Measurements from ENCODE around the gene LCLAT1. TPM values are rescaled to one million over a fixed set of nuclear protein-coding genes. Genes with fewer than 3 reads are reported as not detected.

Gene LCLAT1
- total RNA-seq, 2 experiments from 2014 or later = 19.0 to 20.5 TPM

DNA sequence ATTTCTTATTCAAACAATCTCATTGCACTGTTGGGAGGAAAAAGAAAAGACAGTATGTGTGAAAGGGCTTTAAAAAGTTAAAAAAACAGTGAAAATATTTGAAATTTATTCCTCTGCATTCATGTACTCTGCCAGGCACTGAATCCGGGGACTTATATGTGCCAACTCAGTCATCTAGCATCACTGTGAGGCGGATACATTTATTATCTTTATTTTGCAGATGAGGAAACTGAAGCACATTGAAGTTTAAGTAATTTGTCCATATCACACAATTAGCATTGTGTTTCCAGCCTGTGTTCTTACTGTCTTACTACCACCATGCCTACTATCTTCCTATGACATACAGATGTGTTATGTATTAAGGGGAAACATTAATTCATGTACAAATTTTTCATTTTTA is 1.8 kb downstream of the LCLAT1 start:
- CTCF ChIA-PET = interaction anchor here (1.1 to 3.2 kb wide), 3 partner anchors 263 to 284 kb away, joined by 3 to 13 read pairs (median 3); no protein-coding TSS in a partner anchor
- H3K27ac Mint-ChIP-seq = peak overlapping the region; percentile 97
- no peak for DNase-seq
- ATAC-seq = no peak
- POLR2A ChIA-PET = interaction anchor here (1.3 to 2.0 kb wide), 3 partner anchors 21 to 216 kb away, joined by 3 to 14 read pairs (median 4); no protein-coding TSS in a partner anchor
- intact Hi-C loops (cut with micrococcal nuclease) = no loop called here
- no peaks in the 10 kb centered on the region for H3K27me3 Mint-ChIP-seq
- H3K36me3 Mint-ChIP-seq (ENCODE audit: low read depth) = peaks cover 11% of the 10 kb centered on the region
- peaks cover 51% of the 10 kb centered on the region for H3K4me1 Mint-ChIP-seq (ENCODE audit: low read depth)
- H3K9me3 Mint-ChIP-seq = no peaks in the 10 kb centered on the region
- H3K4me3 Mint-ChIP-seq = peak overlapping the region; percentile 89
- TF ChIP-seq, protein P1, sequence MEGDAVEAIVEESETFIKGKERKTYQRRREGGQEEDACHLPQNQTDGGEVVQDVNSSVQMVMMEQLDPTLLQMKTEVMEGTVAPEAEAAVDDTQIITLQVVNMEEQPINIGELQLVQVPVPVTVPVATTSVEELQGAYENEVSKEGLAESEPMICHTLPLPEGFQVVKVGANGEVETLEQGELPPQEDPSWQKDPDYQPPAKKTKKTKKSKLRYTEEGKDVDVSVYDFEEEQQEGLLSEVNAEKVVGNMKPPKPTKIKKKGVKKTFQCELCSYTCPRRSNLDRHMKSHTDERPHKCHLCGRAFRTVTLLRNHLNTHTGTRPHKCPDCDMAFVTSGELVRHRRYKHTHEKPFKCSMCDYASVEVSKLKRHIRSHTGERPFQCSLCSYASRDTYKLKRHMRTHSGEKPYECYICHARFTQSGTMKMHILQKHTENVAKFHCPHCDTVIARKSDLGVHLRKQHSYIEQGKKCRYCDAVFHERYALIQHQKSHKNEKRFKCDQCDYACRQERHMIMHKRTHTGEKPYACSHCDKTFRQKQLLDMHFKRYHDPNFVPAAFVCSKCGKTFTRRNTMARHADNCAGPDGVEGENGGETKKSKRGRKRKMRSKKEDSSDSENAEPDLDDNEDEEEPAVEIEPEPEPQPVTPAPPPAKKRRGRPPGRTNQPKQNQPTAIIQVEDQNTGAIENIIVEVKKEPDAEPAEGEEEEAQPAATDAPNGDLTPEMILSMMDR (IDR thresholded peaks at IDR 0.05) = no peak

DNA sequence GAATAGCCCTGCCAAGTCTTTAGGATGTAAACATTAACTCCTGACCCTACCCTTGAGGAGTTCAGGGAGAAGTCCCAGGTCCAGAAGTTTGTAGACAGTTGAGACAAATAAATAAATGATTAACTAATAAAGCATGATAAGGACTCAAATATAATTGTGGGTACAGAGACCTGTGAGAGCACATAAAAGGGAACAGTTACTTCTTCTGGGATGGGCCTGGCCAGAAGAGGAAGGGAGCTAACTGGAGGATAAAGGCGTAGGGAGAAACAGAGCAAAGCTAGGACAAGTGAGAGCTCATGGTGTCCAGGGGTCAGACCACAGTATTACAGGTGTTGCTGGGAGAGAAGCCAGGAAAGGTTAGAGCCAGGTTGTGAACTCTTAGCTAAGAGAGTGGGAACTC is 3.0 kb downstream of the LCLAT1 start:
- Mint-ChIP-seq H3K4me1 (ENCODE audit: low read depth) (peaks cover 55% of the 10 kb centered on the region), H3K27ac (no peak overlapping the region), H3K36me3 (ENCODE audit: low read depth) (peaks cover 11% of the 10 kb centered on the region), H3K27me3 (no peaks in the 10 kb centered on the region), H3K4me3 (no peak overlapping the region), H3K9me3 (no peaks in the 10 kb centered on the region)
- no peak for ATAC-seq
- ChIA-PET POLR2A (interaction anchor here (0.6 to 1.3 kb wide), 3 partner anchors 24 to 218 kb away, joined by 3 read pairs; no protein-coding TSS in a partner anchor), CTCF (interaction anchor here (0.8 to 1.5 kb wide), 6 partner anchors 26 to 285 kb away, joined by 3 to 4 read pairs (median 4); no protein-coding TSS in a partner anchor)
- intact Hi-C loops (cut with micrococcal nuclease) = no loop called here
- TF ChIP-seq, protein P1 (IDR thresholded peaks at IDR 0.05) = no peak
- no peak for DNase-seq

DNA sequence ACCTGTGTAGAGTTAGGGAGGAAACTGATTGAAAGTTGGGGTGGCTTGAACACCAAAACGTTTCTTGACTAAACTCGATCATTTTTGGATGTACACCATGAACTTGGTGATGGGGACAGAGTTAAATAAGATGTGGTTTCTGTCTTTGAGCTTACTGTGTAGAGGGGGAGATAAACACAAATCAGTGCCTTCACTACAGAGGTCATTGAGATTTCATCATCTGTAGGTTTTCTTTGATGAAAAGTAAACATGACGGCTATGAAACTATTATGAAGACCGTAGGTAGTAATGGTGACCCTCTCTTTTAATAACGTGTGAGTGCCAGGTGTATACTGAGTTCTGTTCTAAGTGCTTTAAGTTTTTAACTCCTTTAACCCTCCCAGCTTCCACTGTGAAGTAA is 6.5 kb downstream of the LCLAT1 start:
- no peaks in the 10 kb centered on the region for H3K27me3 Mint-ChIP-seq
- H3K4me3 Mint-ChIP-seq = no peak overlapping the region
- DNase-seq = no peak
- POLR2A ChIA-PET = no interaction called here
- no peak for ATAC-seq
- TF ChIP-seq, protein P1 (IDR thresholded peaks at IDR 0.05) = no peak
- CTCF ChIA-PET = interaction anchor here (1.3 kb wide), 1 partner anchor 9 kb away, joined by 3 read pairs; no protein-coding TSS in a partner anchor
- no peak overlapping the region for H3K27ac Mint-ChIP-seq
- H3K36me3 Mint-ChIP-seq (ENCODE audit: low read depth) = peaks cover 9% of the 10 kb centered on the region
- intact Hi-C loops (cut with micrococcal nuclease) = no loop called here
- H3K4me1 Mint-ChIP-seq (ENCODE audit: low read depth) = peaks cover 63% of the 10 kb centered on the region
- no peaks in the 10 kb centered on the region for H3K9me3 Mint-ChIP-seq

DNA sequence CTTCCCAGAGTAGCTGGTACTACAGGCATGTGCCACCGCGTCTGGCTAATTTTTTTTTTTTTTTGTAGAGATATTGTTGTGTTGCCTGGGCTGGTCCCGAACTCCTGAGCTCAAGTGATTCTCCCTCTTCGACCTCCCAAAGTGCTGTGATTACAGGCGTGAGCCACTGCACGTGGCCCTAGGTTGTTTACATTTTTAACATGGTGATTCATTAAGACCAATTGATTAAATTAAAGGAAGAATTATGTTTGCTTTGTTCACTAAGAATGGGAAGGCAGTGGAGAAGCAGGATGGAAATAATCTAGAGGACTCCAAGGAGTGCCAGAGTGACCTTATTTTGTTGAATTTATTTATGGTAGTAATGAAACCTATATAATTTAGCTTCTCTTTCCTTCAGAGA is 7.5 kb downstream of the LCLAT1 start:
- Mint-ChIP-seq H3K4me3 (no peak overlapping the region), H3K27me3 (no peaks in the 10 kb centered on the region), H3K36me3 (ENCODE audit: low read depth) (peaks cover 9% of the 10 kb centered on the region), H3K4me1 (ENCODE audit: low read depth) (peaks cover 64% of the 10 kb centered on the region), H3K9me3 (no peaks in the 10 kb centered on the region), H3K27ac (no peak overlapping the region)
- no peak for ATAC-seq
- POLR2A ChIA-PET = interaction anchor here (0.6 kb wide), 1 partner anchor 16 kb away, joined by 3 read pairs; no protein-coding TSS in a partner anchor
- intact Hi-C loops (cut with micrococcal nuclease) = no loop called here
- TF ChIP-seq, protein P1 (IDR thresholded peaks at IDR 0.05) = no peak
- DNase-seq = no peak
- CTCF ChIA-PET = interaction anchor here (0.7 to 1.9 kb wide), 3 partner anchors 38 to 257 kb away, joined by 3 to 4 read pairs (median 3); no protein-coding TSS in a partner anchor

DNA sequence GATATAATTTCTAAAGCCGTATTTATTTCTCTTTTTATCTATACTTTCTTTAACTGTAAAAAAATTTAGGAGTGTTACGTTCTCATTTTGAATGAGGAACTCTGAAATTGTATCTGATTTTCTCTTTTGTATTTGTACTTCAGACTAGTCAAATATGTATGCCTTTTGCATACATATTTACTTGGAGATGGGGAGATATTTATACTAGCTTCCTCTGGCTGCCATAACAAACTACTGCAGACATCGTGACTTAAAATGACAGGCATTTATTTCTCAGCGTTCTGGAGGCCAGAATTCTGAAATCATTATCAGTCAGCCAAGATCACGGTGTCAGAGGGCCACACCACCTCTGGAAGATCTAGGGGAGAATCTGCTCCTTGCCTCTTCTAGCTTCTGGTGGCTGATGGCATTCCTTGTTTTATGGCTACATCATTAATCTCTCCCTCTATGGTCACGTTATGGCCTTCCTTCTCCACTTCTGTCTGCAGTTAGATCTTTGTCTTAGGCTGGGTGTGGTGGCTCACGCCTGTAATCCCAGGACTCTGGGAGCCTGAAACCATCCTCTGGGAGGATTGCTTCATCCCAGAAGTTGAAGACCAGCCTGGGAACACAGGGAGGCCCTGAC is 8.2 kb downstream of the LCLAT1 start:
- Mint-ChIP-seq H3K4me3 (no peak overlapping the region), H3K27ac (no peak overlapping the region), H3K9me3 (no peaks in the 10 kb centered on the region), H3K4me1 (ENCODE audit: low read depth) (peaks cover 65% of the 10 kb centered on the region), H3K36me3 (ENCODE audit: low read depth) (peaks cover 12% of the 10 kb centered on the region), H3K27me3 (no peaks in the 10 kb centered on the region)
- no peak for DNase-seq
- POLR2A ChIA-PET = no interaction called here
- TF ChIP-seq, protein P1 (IDR thresholded peaks at IDR 0.05) = no peak
- intact Hi-C loops (cut with micrococcal nuclease) = no loop called here
- CTCF ChIA-PET = interaction anchor here (0.9 to 1.9 kb wide), 3 partner anchors 39 to 258 kb away, joined by 3 to 4 read pairs (median 4); no protein-coding TSS in a partner anchor
- no peak for ATAC-seq
